ENCODE measurements around the gene HS6ST2. TPM values are rescaled to one million over a fixed set of nuclear protein-coding genes. Genes with fewer than 3 reads are reported as not detected.

The HS6ST2 gene
- total and polyA plus RNA-seq, 10 of the 15 experiments (the other 5 are each of a cell fraction or from before 2014, with no cell fraction given), result not detected

- 24% methylated on average over 2 of the region's 2 CpGs for WGBS (ENCODE audit: insufficient coverage, insufficient replicate concordance, low lambda C conversion rate, missing lambda C conversion rate)
- ATAC-seq (no peak), FAIRE-seq (no peak), DNase-seq (ENCODE audit: low read depth, low spot score) (no peak)
- no peaks in the 10 kb centered on the region for H3K27me3 ChIP-seq (replicated peaks in 1 of 2; ENCODE audit: control insufficient read depth in 2 of 2, insufficient read depth in 2 of 2, low read length in 1 of 2)
- H3K4me1 ChIP-seq (ENCODE audit: control insufficient read depth, insufficient read depth, low read length), result no peaks in the 10 kb centered on the region
- POLR2A ChIA-PET, result no interaction called here
- in situ Hi-C loops (cut with MboI), result no loop called here
- CTCF ChIA-PET, result no interaction called here
- no TSS peak for BruUV-seq (replicated peaks)
- SMC1A ChIA-PET (ENCODE audit: uncharacterized antibody, unreplicated experiment), result no interaction called here
- H3K9me3 ChIP-seq (replicated peaks; ENCODE audit: control insufficient read depth, insufficient read depth, low read length), result no peaks in the 10 kb centered on the region
- H4K20me1 ChIP-seq (ENCODE audit: control insufficient read depth, insufficient read depth), result no peaks in the 10 kb centered on the region
- H3K4me3 ChIP-seq, result no peak overlapping the region
- no peak for TF ChIP-seq RB1 (IDR thresholded peaks at IDR 0.05; ENCODE audit: borderline replicate concordance)
- no peak for TF ChIP-seq MXI1 (IDR thresholded peaks at IDR 0.05; ENCODE audit: low read depth, low read length)
- no peak for TF ChIP-seq ZBTB33 (IDR thresholded peaks at IDR 0.05)
- no peak for TF ChIP-seq RCOR1 (conservative IDR thresholded peaks at IDR 0.05; ENCODE audit: low read depth, low read length)
- TF ChIP-seq CREB1 (IDR thresholded peaks at IDR 0.05; ENCODE audit: low read depth), result no peak
- TF ChIP-seq SREBF2 (IDR thresholded peaks at IDR 0.05; ENCODE audit: low read length), result no peak
- no peak for TF ChIP-seq CHD2 (IDR thresholded peaks at IDR 0.05; ENCODE audit: borderline replicate concordance, low read depth, low read length)
- no peak for TF ChIP-seq TCF7 (IDR thresholded peaks at IDR 0.05; ENCODE audit: borderline replicate concordance)
- TF ChIP-seq RELA (IDR thresholded peaks at IDR 0.05; ENCODE audit: borderline replicate concordance, partially characterized antibody), result no peak
- TF ChIP-seq STAT1 (conservative IDR thresholded peaks at IDR 0.05), result no peak
- TF ChIP-seq HSF1 (IDR thresholded peaks at IDR 0.05; ENCODE audit: low read depth, low read length), result no peak
- no peak for TF ChIP-seq SMAD1 (IDR thresholded peaks at IDR 0.05; ENCODE audit: low read depth, partially characterized antibody)
- TF ChIP-seq ZNF207 (IDR thresholded peaks at IDR 0.05; ENCODE audit: borderline replicate concordance), result no peak
- no peak for TF ChIP-seq CEBPB (IDR thresholded peaks at IDR 0.05; ENCODE audit: borderline replicate concordance in 1 of 2, low read depth in 2 of 2, low read length in 2 of 2)
- intact Hi-C loops (cut with micrococcal nuclease; ENCODE audit: unreplicated experiment), result no loop called here
- no peak overlapping the region for H3K27ac ChIP-seq (ENCODE audit: control insufficient read depth, insufficient read depth)
- no peak overlapping the region for H3K4me2 ChIP-seq (ENCODE audit: control insufficient read depth, insufficient read depth)
- H3K9ac ChIP-seq (ENCODE audit: control insufficient read depth, insufficient read depth, low read length), result no peak overlapping the region
- H3K36me3 ChIP-seq (ENCODE audit: control insufficient read depth in 2 of 2, insufficient read depth in 2 of 2, low read length in 1 of 2), result no peaks in the 10 kb centered on the region
- no peaks in the 10 kb centered on the region for H3K79me2 ChIP-seq (ENCODE audit: control insufficient read depth, insufficient read depth, low read length)
- RAD21 ChIA-PET (ENCODE audit: unreplicated experiment), result no interaction called here
- H2AFZ ChIP-seq (ENCODE audit: control insufficient read depth, low read depth, low read length), result no peak overlapping the region
These were observed 381.5 kb downstream of the HS6ST2 start for GRCh38 chrX:132576939-132577338.

Small RNA genes within 50 kb of the gene (small RNA-seq; reads per million reads assigned to genes)
- not detected for gene RNU6-98P
- not detected for gene Z82205.1

Other genes starting within 250 kb of the HS6ST2 start
- not detected in 2 replicates for gene USP26, start 138.5 kb upstream of the HS6ST2 start, total RNA-seq (2014; rRNA removed)
- gene USP26, start 138.5 kb upstream of the HS6ST2 start, total RNA-seq (2014; rRNA removed; fragmentation: Illumina TruSeq; extraction: Trizol), result not detected in 2 replicates
- not detected in 2 replicates for gene USP26, start 138.5 kb upstream of the HS6ST2 start, total RNA-seq (2021)
- not detected in 2 replicates for gene USP26, start 138.5 kb upstream of the HS6ST2 start, polyA plus RNA-seq (2011; rRNA removed)
- gene USP26, start 138.5 kb upstream of the HS6ST2 start, polyA plus RNA-seq (2014; fragmentation: Illumina TruSeq; extraction: Trizol), result not detected in 2 replicates
- not detected for gene USP26, start 138.5 kb upstream of the HS6ST2 start, polyA plus RNA-seq (2014; fragmentation: Nextera tagmentation; extraction: Ambion mirVana)
- not detected in 2 replicates for gene USP26, start 138.5 kb upstream of the HS6ST2 start, polyA plus RNA-seq (2014; rRNA removed)
- gene USP26, start 138.5 kb upstream of the HS6ST2 start, polyA plus RNA-seq (2016; fragmentation: Nextera tagmentation; extraction: Ambion mirVana), result not detected

All from GM12878 (cell line).